Measurements from ENCODE around the gene MOB3A.

Gene MOB3A

GRCh38 chr19:2043961-2044708, 52.0 kb downstream of the MOB3A start:
- H3K36me3 ChIP-seq (ENCODE audit: insufficient read depth, low read length) = peaks cover 20% of the 10 kb centered on the region; the same call in 1 of the 2 replicates
- peaks cover 64% of the 10 kb centered on the region for H3K79me2 ChIP-seq (ENCODE audit: insufficient read depth, low read length)
- H2AFZ ChIP-seq (ENCODE audit: low read length) = no peak overlapping the region
- no peaks in the 10 kb centered on the region for H3K9me2 ChIP-seq (replicated peaks; ENCODE audit: low read depth, low read length)
- no peak overlapping the region for H3K9ac ChIP-seq (ENCODE audit: low read depth, low read length, poor library complexity, severe bottlenecking)
- H3K27me3 ChIP-seq (ENCODE audit: insufficient read depth, low read length, poor library complexity, severe bottlenecking) = no peaks in the 10 kb centered on the region
- no peak overlapping the region for H3K4me2 ChIP-seq (ENCODE audit: low read depth, low read length, poor library complexity, severe bottlenecking)
- H3K4me1 ChIP-seq (ENCODE audit: insufficient read depth, low read length, poor library complexity, severe bottlenecking) = peaks cover 46% of the 10 kb centered on the region
- H3K9me3 ChIP-seq (ENCODE audit: insufficient read depth, low read depth, low read length) = no peaks in the 10 kb centered on the region
- H3F3A ChIP-seq (ENCODE audit: low read depth) = 0 out of 2 replicates have a peak, but pooled peaks cover 2% of the 10 kb centered on the region
- TF ChIP-seq CTCF (conservative IDR thresholded peaks at IDR 0.05; ENCODE audit: low read length) (peak; percentile 14; the same call in 1 of the 2 replicates), EZH2phosphoT487 (IDR thresholded peaks at IDR 0.05; ENCODE audit: borderline replicate concordance) (no peak)
- H4K20me1 ChIP-seq (ENCODE audit: insufficient read depth, low read length, poor library complexity, severe bottlenecking) = peaks cover 53% of the 10 kb centered on the region
- no peak overlapping the region for H3K4me3 ChIP-seq (ENCODE audit: low read length, poor library complexity, severe bottlenecking)

GRCh38 chr19:2043251-2043641, 52.9 kb downstream of the MOB3A start:
- Histone ChIP-seq H3K9me3 (ENCODE audit: insufficient read depth, low read depth, low read length) (no peaks in the 10 kb centered on the region), H3K36me3 (ENCODE audit: insufficient read depth, low read length) (peaks cover 20% of the 10 kb centered on the region; the same call in 1 of the 2 replicates), H4K20me1 (ENCODE audit: insufficient read depth, low read length, poor library complexity, severe bottlenecking) (peaks cover 45% of the 10 kb centered on the region), H3K4me3 (ENCODE audit: low read length, poor library complexity, severe bottlenecking) (peak overlapping the region; percentile 73), H3K27me3 (ENCODE audit: insufficient read depth, low read length, poor library complexity, severe bottlenecking) (no peaks in the 10 kb centered on the region), H2AFZ (ENCODE audit: low read length) (no peak overlapping the region), H3K9me2 (replicated peaks; ENCODE audit: low read depth, low read length) (no peaks in the 10 kb centered on the region), H3F3A (ENCODE audit: low read depth) (0 out of 2 replicates have a peak, but pooled peaks cover 2% of the 10 kb centered on the region), H3K4me2 (ENCODE audit: low read depth, low read length, poor library complexity, severe bottlenecking) (peak overlapping the region; percentile 76), H3K9ac (ENCODE audit: low read depth, low read length, poor library complexity, severe bottlenecking) (peak overlapping the region; percentile 69), H3K4me1 (ENCODE audit: insufficient read depth, low read length, poor library complexity, severe bottlenecking) (peaks cover 37% of the 10 kb centered on the region), H3K79me2 (ENCODE audit: insufficient read depth, low read length) (peaks cover 55% of the 10 kb centered on the region; the same call in 1 of the 2 replicates)
- no peak for TF ChIP-seq CTCF (conservative IDR thresholded peaks at IDR 0.05; ENCODE audit: low read length)
- no peak for TF ChIP-seq EZH2phosphoT487 (IDR thresholded peaks at IDR 0.05; ENCODE audit: borderline replicate concordance)

GRCh38 chr19:2042485-2043250, 53.5 kb downstream of the MOB3A start:
- Histone ChIP-seq H4K20me1 (ENCODE audit: insufficient read depth, low read length, poor library complexity, severe bottlenecking) (peaks cover 39% of the 10 kb centered on the region), H3F3A (ENCODE audit: low read depth) (0 out of 2 replicates have a peak, but pooled peaks cover 3% of the 10 kb centered on the region), H3K9me2 (replicated peaks; ENCODE audit: low read depth, low read length) (no peaks in the 10 kb centered on the region), H3K79me2 (ENCODE audit: insufficient read depth, low read length) (peaks cover 50% of the 10 kb centered on the region; the same call in 1 of the 2 replicates), H3K36me3 (ENCODE audit: insufficient read depth, low read length) (peaks cover 20% of the 10 kb centered on the region; the same call in 1 of the 2 replicates), H3K4me2 (ENCODE audit: low read depth, low read length, poor library complexity, severe bottlenecking) (peak overlapping the region; percentile 76), H2AFZ (ENCODE audit: low read length) (0 out of 2 replicates have a peak overlapping the region, but pooled peaks have one; percentile 13), H3K4me3 (ENCODE audit: low read length, poor library complexity, severe bottlenecking) (peak overlapping the region; percentile 73), H3K9ac (ENCODE audit: low read depth, low read length, poor library complexity, severe bottlenecking) (peak overlapping the region; percentile 69), H3K9me3 (ENCODE audit: insufficient read depth, low read depth, low read length) (no peaks in the 10 kb centered on the region), H3K4me1 (ENCODE audit: insufficient read depth, low read length, poor library complexity, severe bottlenecking) (peaks cover 31% of the 10 kb centered on the region), H3K27me3 (ENCODE audit: insufficient read depth, low read length, poor library complexity, severe bottlenecking) (no peaks in the 10 kb centered on the region)
- no peak for TF ChIP-seq EZH2phosphoT487 (IDR thresholded peaks at IDR 0.05; ENCODE audit: borderline replicate concordance)
- no peak; the same call in 1 of the 2 replicates for TF ChIP-seq CTCF (conservative IDR thresholded peaks at IDR 0.05; ENCODE audit: low read length)

Data from Loucy (cell line).